ENCODE data around the gene NDRG4. TPM values are rescaled to one million over a fixed set of nuclear protein-coding genes. Genes with fewer than 3 reads are reported as not detected.

The NDRG4 gene
- total and polyA plus RNA-seq, 4 donors = 5.3 to 18.7 (median 14.2) TPM

- no peak overlapping the region for H3K9ac ChIP-seq (ENCODE audit: insufficient read depth in 1 of 2, low read length in 2 of 2)
- peaks cover 0 to 9% (median 4%) of the 10 kb centered on the region in 3 donors for H3K27me3 ChIP-seq (ENCODE audit: control insufficient read depth in 3 of 3, insufficient read depth in 3 of 3, low read length in 2 of 3)
- ATAC-seq (ENCODE audit: insufficient read depth, low FRiP score) (no peak), DNase-seq (no peak)
- H3K4me3 ChIP-seq = no peak overlapping the region
- no peaks in the 10 kb centered on the region for H3K36me3 ChIP-seq (ENCODE audit: control insufficient read depth in 4 of 4, insufficient read depth in 4 of 4, low read length in 4 of 4)
- 95 to 98% methylated on average over 11 of the region's 11 CpGs for WGBS, 2 donors
- H3K9me3 ChIP-seq (ENCODE audit: control insufficient read depth in 4 of 4, insufficient read depth in 3 of 4, low read length in 3 of 4) = no peaks in the 10 kb centered on the region
- peak overlapping the region in 1 of 2 donors; percentile 38 for H3K27ac ChIP-seq (ENCODE audit: low read depth in 1 of 2, low read length in 1 of 2)
- TF ChIP-seq CTCF (IDR thresholded peaks at IDR 0.05; ENCODE audit: control extremely low read depth, extremely low read depth) = no peak
- peaks cover 0 to 9% (median 0%) of the 10 kb centered on the region in 5 donors for H3K4me1 ChIP-seq (ENCODE audit: control insufficient read depth in 5 of 5, insufficient read depth in 5 of 5, low read length in 5 of 5)
Observed at GRCh38 chr16:58481226-58481869, 18.6 kb upstream of the NDRG4 start.

DNA sequence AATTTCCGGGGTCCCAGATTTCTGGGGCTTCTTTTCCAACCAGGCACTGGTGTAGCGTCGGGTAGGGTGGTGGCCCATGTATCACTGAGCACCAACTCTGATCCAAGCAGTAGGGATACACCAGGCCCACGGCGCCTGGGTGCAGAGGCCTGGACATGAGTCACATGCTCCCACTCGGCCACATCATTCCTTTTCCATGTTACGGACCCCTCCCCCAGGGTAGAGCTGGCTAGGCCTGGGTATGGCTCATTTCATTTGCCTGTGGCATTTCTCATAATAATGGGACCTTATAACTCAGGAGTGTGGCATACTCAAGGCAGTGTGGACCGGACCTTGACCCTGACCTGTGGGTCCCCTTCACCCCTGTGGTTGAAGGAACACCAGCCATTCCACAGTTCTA lies 18.0 kb upstream of the NDRG4 start:
- no peak overlapping the region for H3K9ac ChIP-seq (ENCODE audit: insufficient read depth in 1 of 2, low read length in 2 of 2)
- no peaks in the 10 kb centered on the region for H3K36me3 ChIP-seq (ENCODE audit: control insufficient read depth in 4 of 4, insufficient read depth in 4 of 4, low read length in 4 of 4)
- H3K4me3 ChIP-seq = no peak overlapping the region
- H3K9me3 ChIP-seq (ENCODE audit: control insufficient read depth in 4 of 4, insufficient read depth in 3 of 4, low read length in 3 of 4) = no peaks in the 10 kb centered on the region
- no peak for ATAC-seq (ENCODE audit: insufficient read depth, low FRiP score)
- TF ChIP-seq CTCF (IDR thresholded peaks at IDR 0.05; ENCODE audit: control extremely low read depth, extremely low read depth) = no peak
- no peak for DNase-seq
- peaks cover 0 to 9% (median 4%) of the 10 kb centered on the region in 3 donors for H3K27me3 ChIP-seq (ENCODE audit: control insufficient read depth in 3 of 3, insufficient read depth in 3 of 3, low read length in 2 of 3)
- H3K4me1 ChIP-seq (ENCODE audit: control insufficient read depth in 5 of 5, insufficient read depth in 5 of 5, low read length in 5 of 5) = peaks cover 0 to 9% (median 0%) of the 10 kb centered on the region in 5 donors
- 79 to 80% methylated on average over 8 of the region's 8 CpGs for WGBS, 2 donors
- peak overlapping the region in 1 of 2 donors; percentile 38 for H3K27ac ChIP-seq (ENCODE audit: low read depth in 1 of 2, low read length in 1 of 2)

DNA sequence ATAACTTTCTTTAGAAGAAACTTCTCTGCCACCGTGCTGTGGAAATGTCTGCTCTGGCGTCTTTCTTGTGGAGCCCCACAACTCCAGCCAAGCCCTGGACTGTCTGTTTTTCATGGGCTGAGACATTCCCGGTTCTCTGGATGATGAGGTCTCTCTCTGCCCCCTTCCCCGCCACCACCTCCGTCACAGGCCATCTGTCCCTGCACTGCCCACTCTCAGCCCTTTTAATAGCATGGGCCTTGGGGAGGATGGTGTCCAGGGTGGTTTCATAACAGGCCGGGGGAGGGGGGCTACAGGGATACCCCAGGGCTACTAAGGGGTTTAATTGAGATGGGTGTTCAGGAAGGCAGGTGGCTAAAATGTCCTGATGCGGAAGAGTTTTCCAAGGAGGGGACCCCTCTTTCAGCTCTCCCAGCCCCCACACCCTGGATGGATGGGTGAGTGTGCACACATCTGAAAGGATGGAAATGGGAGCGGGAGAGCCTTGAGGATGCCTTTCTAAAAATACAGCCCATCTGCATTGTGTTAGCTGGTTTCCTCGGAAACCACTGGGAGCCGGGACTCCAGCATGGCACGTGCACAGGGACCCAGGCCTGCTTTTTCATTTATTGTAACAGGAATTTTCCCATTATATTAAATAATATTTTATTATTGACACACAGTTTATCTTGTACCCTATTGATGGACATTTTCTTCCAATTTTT lies 14.6 kb upstream of the NDRG4 start:
- H3K4me1 ChIP-seq (ENCODE audit: control insufficient read depth in 5 of 5, insufficient read depth in 5 of 5, low read length in 5 of 5) = peaks cover 0 to 6% (median 0%) of the 10 kb centered on the region in 5 donors
- ATAC-seq (ENCODE audit: insufficient read depth, low FRiP score) (no peak), DNase-seq (no peak)
- no peak overlapping the region for H3K9ac ChIP-seq (ENCODE audit: insufficient read depth in 1 of 2, low read length in 2 of 2)
- 80 to 81% methylated on average over 11 of the region's 11 CpGs for WGBS, 2 donors
- H3K27ac ChIP-seq (ENCODE audit: low read depth in 1 of 2, low read length in 1 of 2) = peak overlapping the region in 1 of 2 donors; percentile 62
- no peak overlapping the region for H3K4me3 ChIP-seq
- no peak for TF ChIP-seq CTCF (IDR thresholded peaks at IDR 0.05; ENCODE audit: control extremely low read depth, extremely low read depth)
- H3K27me3 ChIP-seq (ENCODE audit: control insufficient read depth in 3 of 3, insufficient read depth in 3 of 3, low read length in 2 of 3) = peaks cover 0 to 4% (median 3%) of the 10 kb centered on the region in 3 donors
- H3K36me3 ChIP-seq (ENCODE audit: control insufficient read depth in 4 of 4, insufficient read depth in 4 of 4, low read length in 4 of 4) = no peaks in the 10 kb centered on the region
- no peaks in the 10 kb centered on the region for H3K9me3 ChIP-seq (ENCODE audit: control insufficient read depth in 4 of 4, insufficient read depth in 3 of 4, low read length in 3 of 4)

All from lung (tissue), 12 donors.